ENCODE measurements around the gene EFNA3. TPM values are rescaled to one million over a fixed set of nuclear protein-coding genes. Genes with fewer than 3 reads are reported as not detected.

The EFNA3 gene
- total and polyA plus RNA-seq, 2 experiments from 2014 or later = 2.7 to 3.0 TPM

DNA sequence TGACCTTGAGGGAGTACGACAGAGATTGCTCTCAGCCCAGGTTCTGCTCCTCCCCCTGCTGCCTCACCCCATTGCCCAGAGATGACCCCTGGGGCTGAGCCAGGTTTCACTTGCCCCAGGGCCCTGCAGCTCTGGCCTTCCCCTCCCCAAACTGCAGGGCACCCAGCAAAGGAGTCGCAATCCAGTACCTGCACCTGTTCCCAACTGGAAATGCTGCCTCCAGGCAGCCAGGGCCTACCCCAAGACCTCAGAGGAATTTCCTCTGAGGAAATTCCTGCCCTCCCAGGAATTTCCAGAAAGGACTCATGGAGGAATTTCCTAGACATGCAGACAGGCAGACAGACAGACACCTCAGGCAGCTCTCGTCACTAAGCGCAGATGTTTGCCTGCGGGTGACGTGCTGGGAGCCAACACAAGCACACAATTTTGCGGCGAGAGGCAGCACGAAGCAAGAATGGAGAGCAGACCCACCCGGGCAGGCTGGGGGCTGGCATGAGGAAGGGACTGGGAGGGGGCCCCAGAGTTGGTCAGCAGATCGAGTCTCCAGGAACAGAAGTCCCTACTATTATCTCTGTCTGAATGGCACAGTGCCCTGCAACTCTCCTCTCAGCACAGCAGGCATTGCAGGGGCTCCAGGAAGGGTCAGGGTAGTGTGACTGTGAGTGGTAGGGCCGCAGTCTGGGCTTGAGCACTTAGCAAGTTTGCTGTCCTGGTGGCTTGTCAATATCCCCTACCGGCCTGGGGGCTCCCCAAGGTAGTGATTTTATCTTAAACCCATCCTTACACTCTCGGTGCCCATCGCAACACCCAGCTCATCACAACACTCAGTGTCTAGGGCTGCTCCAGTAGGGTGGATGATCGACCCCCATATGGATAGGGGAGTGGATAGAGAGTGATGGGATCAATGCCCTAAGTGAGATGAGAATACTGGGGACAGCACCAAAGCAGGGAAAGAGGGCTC lies 46.1 kb downstream of the EFNA3 start:
- Histone ChIP-seq H3K4me3 (no peak overlapping the region), H3K9ac (no peak overlapping the region), H3F3A (ENCODE audit: insufficient read depth) (no peaks in the 10 kb centered on the region), H3K27ac (no peak overlapping the region), H3K27me3 (replicated peaks; ENCODE audit: insufficient read depth) (peaks cover 74% of the 10 kb centered on the region), H3K79me2 (ENCODE audit: insufficient read depth) (no peaks in the 10 kb centered on the region), H2AFZ (no peak overlapping the region), H3K4me2 (ENCODE audit: unreplicated experiment) (no peak overlapping the region), H3K4me1 (ENCODE audit: insufficient read depth) (0 out of 2 replicates have a peak, but pooled peaks cover 10% of the 10 kb centered on the region), H4K20me1 (ENCODE audit: insufficient read depth) (no peaks in the 10 kb centered on the region), H3K9me2 (ENCODE audit: insufficient read depth) (no peaks in the 10 kb centered on the region), H3K36me3 (ENCODE audit: low read depth) (no peaks in the 10 kb centered on the region), H3K9me3 (ENCODE audit: low read depth) (no peaks in the 10 kb centered on the region)
- TF ChIP-seq EZH2 (IDR thresholded peaks at IDR 0.05; ENCODE audit: insufficient read depth, poor library complexity, severe bottlenecking) = no peak
- no peak for TF ChIP-seq EZH2phosphoT487 (IDR thresholded peaks at IDR 0.05; ENCODE audit: insufficient read depth, low read depth)
- WGBS, 2 experiments (ENCODE audit: low coverage in 1 of 2, low lambda C conversion rate in 2 of 2, missing lambda C conversion rate in 2 of 2) = 53 to 66% methylated on average over 16 of the region's 16 CpGs
- no peak for DNase-seq
- in situ Hi-C loops (cut with MboI) = no loop called here

GRCh38 chr1:155125511-155125945 lies 46.9 kb downstream of the EFNA3 start:
- in situ Hi-C loops (cut with MboI) = no loop called here
- Histone ChIP-seq H2AFZ (no peak overlapping the region), H3K79me2 (ENCODE audit: insufficient read depth) (no peaks in the 10 kb centered on the region), H3K4me1 (ENCODE audit: insufficient read depth) (0 out of 2 replicates have a peak, but pooled peaks cover 10% of the 10 kb centered on the region), H3F3A (ENCODE audit: insufficient read depth) (no peaks in the 10 kb centered on the region), H3K4me2 (ENCODE audit: unreplicated experiment) (no peak overlapping the region), H3K9me3 (ENCODE audit: low read depth) (no peaks in the 10 kb centered on the region), H3K36me3 (ENCODE audit: low read depth) (no peaks in the 10 kb centered on the region), H3K27ac (no peak overlapping the region), H3K9ac (no peak overlapping the region), H3K4me3 (no peak overlapping the region), H3K27me3 (replicated peaks; ENCODE audit: insufficient read depth) (peaks cover 70% of the 10 kb centered on the region), H4K20me1 (ENCODE audit: insufficient read depth) (no peaks in the 10 kb centered on the region), H3K9me2 (ENCODE audit: insufficient read depth) (no peaks in the 10 kb centered on the region)
- DNase-seq = no peak
- no peak for TF ChIP-seq EZH2 (IDR thresholded peaks at IDR 0.05; ENCODE audit: insufficient read depth, poor library complexity, severe bottlenecking)
- no peak for TF ChIP-seq EZH2phosphoT487 (IDR thresholded peaks at IDR 0.05; ENCODE audit: insufficient read depth, low read depth)
- 68% methylated on average over 11 of the region's 11 CpGs for WGBS, 2 experiments (ENCODE audit: low coverage in 1 of 2, low lambda C conversion rate in 2 of 2, missing lambda C conversion rate in 2 of 2)

- no peak overlapping the region for H2AFZ ChIP-seq
- in situ Hi-C loops (cut with MboI) = no loop called here
- H3K36me3 ChIP-seq (ENCODE audit: low read depth) = no peaks in the 10 kb centered on the region
- peak overlapping the region; percentile 62; the same call in 1 of the 2 replicates for H3K4me3 ChIP-seq
- H3K9me3 ChIP-seq (ENCODE audit: low read depth) = no peaks in the 10 kb centered on the region
- H3K4me2 ChIP-seq (ENCODE audit: unreplicated experiment) = no peak overlapping the region
- no peaks in the 10 kb centered on the region for H4K20me1 ChIP-seq (ENCODE audit: insufficient read depth)
- TF ChIP-seq EZH2 (IDR thresholded peaks at IDR 0.05; ENCODE audit: insufficient read depth, poor library complexity, severe bottlenecking) (no peak), EZH2phosphoT487 (IDR thresholded peaks at IDR 0.05; ENCODE audit: insufficient read depth, low read depth) (no peak)
- H3K27me3 ChIP-seq (replicated peaks; ENCODE audit: insufficient read depth) = peaks cover 66% of the 10 kb centered on the region
- no peaks in the 10 kb centered on the region for H3K79me2 ChIP-seq (ENCODE audit: insufficient read depth)
- WGBS, 2 experiments (ENCODE audit: low coverage in 1 of 2, low lambda C conversion rate in 2 of 2, missing lambda C conversion rate in 2 of 2) = 13% methylated on average over 44 to 47 of the region's 53 CpGs
- no peaks in the 10 kb centered on the region for H3K9me2 ChIP-seq (ENCODE audit: insufficient read depth)
- H3K4me1 ChIP-seq (ENCODE audit: insufficient read depth) = 0 out of 2 replicates have a peak, but pooled peaks cover 10% of the 10 kb centered on the region
- peak; percentile 46 for DNase-seq
- no peak overlapping the region for H3K27ac ChIP-seq
- H3K9ac ChIP-seq = no peak overlapping the region
- no peaks in the 10 kb centered on the region for H3F3A ChIP-seq (ENCODE audit: insufficient read depth)
Measured at GRCh38 chr1:155125946-155126555, 47.4 kb downstream of the EFNA3 start.

DNA sequence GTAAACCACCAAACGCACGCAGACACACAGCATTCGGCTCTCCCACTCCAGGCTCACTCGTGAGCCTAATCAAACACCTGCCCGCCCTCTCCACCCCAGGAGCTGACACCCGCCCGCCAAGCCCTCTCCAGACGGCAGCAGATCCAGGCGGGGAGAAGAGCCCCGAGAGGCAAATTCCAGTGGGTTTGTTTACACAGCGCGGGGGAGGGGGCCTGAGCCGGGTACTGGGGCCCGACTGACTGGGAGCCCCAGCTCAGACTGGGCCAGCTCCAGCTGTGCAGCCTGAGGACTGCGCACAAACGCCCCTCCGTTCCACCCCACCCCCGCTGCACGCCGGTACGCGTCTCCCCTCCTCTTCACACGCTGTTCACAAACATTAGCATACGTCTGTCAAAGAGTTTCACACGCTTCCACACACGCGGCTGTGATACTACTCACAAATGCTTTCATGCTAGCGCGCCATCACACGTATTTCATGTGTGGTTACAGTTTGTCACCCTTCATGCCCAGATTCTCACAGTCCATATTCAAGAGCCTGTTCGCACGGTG lies 48.0 kb downstream of the EFNA3 start:
- Histone ChIP-seq H3K4me1 (ENCODE audit: insufficient read depth) (0 out of 2 replicates have a peak, but pooled peaks cover 10% of the 10 kb centered on the region), H3F3A (ENCODE audit: insufficient read depth) (no peaks in the 10 kb centered on the region), H3K27ac (no peak overlapping the region), H3K36me3 (ENCODE audit: low read depth) (no peaks in the 10 kb centered on the region), H3K9me3 (ENCODE audit: low read depth) (no peaks in the 10 kb centered on the region), H3K9ac (peak overlapping the region; percentile 23; the same call in 1 of the 2 replicates), H3K79me2 (ENCODE audit: insufficient read depth) (no peaks in the 10 kb centered on the region), H3K9me2 (ENCODE audit: insufficient read depth) (no peaks in the 10 kb centered on the region), H2AFZ (peak overlapping the region; percentile 61; the same call in 1 of the 2 replicates), H3K4me2 (ENCODE audit: unreplicated experiment) (peak overlapping the region; percentile 85), H3K27me3 (replicated peaks; ENCODE audit: insufficient read depth) (peaks cover 61% of the 10 kb centered on the region), H3K4me3 (peak overlapping the region; percentile 62), H4K20me1 (ENCODE audit: insufficient read depth) (no peaks in the 10 kb centered on the region)
- TF ChIP-seq EZH2 (IDR thresholded peaks at IDR 0.05; ENCODE audit: insufficient read depth, poor library complexity, severe bottlenecking) (no peak), EZH2phosphoT487 (IDR thresholded peaks at IDR 0.05; ENCODE audit: insufficient read depth, low read depth) (0 out of 2 replicates have a peak, but pooled peaks have one; percentile 19)
- WGBS, 2 experiments (ENCODE audit: low coverage in 1 of 2, low lambda C conversion rate in 2 of 2, missing lambda C conversion rate in 2 of 2) = 1 to 3% methylated on average over 27 to 31 of the region's 32 CpGs
- in situ Hi-C loops (cut with MboI) = no loop called here
- peak; percentile 68 for DNase-seq

All from GM23248 (cell line).